ENCODE results near the gene TOMM20.
"Not testable (repeated sequence)": the region's sequence is repeated elsewhere in the genome, so short reads cannot be mapped to it uniquely, and the experiment has no call there.

TOMM20 gene

GRCh38 chr1:235100194-235100772 is 28.4 kb downstream of the TOMM20 start:
- peak in 1 of 3 experiments; percentile 28 for DNase-seq

- no peak for DNase-seq
These were observed 29.6 kb downstream of the TOMM20 start for GRCh38 chr1:235098991-235099390.

GRCh38 chr1:235098547-235098946 is 30.1 kb downstream of the TOMM20 start:
- no peak for DNase-seq

- not testable (repeated sequence) for DNase-seq
These were observed 31.1 kb downstream of the TOMM20 start for GRCh38 chr1:235097501-235097900.

GRCh38 chr1:235095938-235096562 is 32.6 kb downstream of the TOMM20 start:
- DNase-seq = no peak

- peak; percentile 14 to 78 (median 55) for DNase-seq
These were observed 34.7 kb downstream of the TOMM20 start for GRCh38 chr1:235093696-235094592.

- DNase-seq = peak in 2 of 3 experiments; percentile 32 to 49
These were observed 35.5 kb downstream of the TOMM20 start for GRCh38 chr1:235093013-235093695.

- not testable (repeated sequence) for DNase-seq
These were observed 36.2 kb downstream of the TOMM20 start for GRCh38 chr1:235092415-235092814.

- not testable (repeated sequence) for DNase-seq
These were observed 36.6 kb downstream of the TOMM20 start for GRCh38 chr1:235092045-235092406.

- not testable (repeated sequence) for DNase-seq
These were observed 37.2 kb downstream of the TOMM20 start for GRCh38 chr1:235091319-235092044.

- no peak for DNase-seq
These were observed 38.1 kb downstream of the TOMM20 start for GRCh38 chr1:235090406-235091069.

GRCh38 chr1:235088907-235089306 is 39.7 kb downstream of the TOMM20 start:
- no peak for DNase-seq

- no peak for DNase-seq
These were observed 40.2 kb downstream of the TOMM20 start for GRCh38 chr1:235088430-235088829.

GRCh38 chr1:235087906-235088305 is 40.7 kb downstream of the TOMM20 start:
- no peak for DNase-seq

GRCh38 chr1:235085411-235086117 is 43.1 kb downstream of the TOMM20 start:
- DNase-seq = not testable (repeated sequence)

GRCh38 chr1:235080788-235081187 is 47.8 kb downstream of the TOMM20 start:
- not testable (repeated sequence) for DNase-seq

- not testable (repeated sequence) for DNase-seq
These were observed 48.4 kb downstream of the TOMM20 start for GRCh38 chr1:235080297-235080657.

- peak in 2 of 3 experiments; percentile 49 to 76 for DNase-seq
These were observed 49.0 kb downstream of the TOMM20 start for GRCh38 chr1:235079443-235080296.

GRCh38 chr1:235078480-235079381 is 49.9 kb downstream of the TOMM20 start:
- DNase-seq = no peak
